Heart left ventricle (tissue), 16 donors: ENCODE results near the gene COL15A1. TPM values are rescaled to one million over a fixed set of nuclear protein-coding genes. Genes with fewer than 3 reads are reported as not detected.

ENCODE experiments used
- ATAC-seq, 4 donors: fragments of 200-7000 bp; cut with Tn5 transposase; one replicate each; pipeline ENCODE4 v1.9.1; 2020 to 2022; ENCODE audit warnings: moderate library complexity in 4 of 4, mild to moderate bottlenecking in 3 of 4, moderate number of reproducible peaks in 1 of 4
- DNase-seq, 5 donors: peaks; one replicate each; pipeline ENCODE4 v3.0.0-alpha.2; 2020
- H3K27ac ChIP-seq, 12 donors: fragments of 200-600 bp; sonication (generic) in 4 of 12; one replicate each; pipeline versions ENCODE4 v1.5.0 to v1.8.0; 2016 to 2022; ENCODE audit warnings: mild to moderate bottlenecking in 2 of 12
- H3K27me3 ChIP-seq, 9 donors: fragments of 200-600 bp; sonication (generic) in 2 of 9; one replicate each; pipeline versions ENCODE4 v1.5.1 to v1.8.0; 2016 to 2022; ENCODE audit warnings: mild to moderate bottlenecking in 3 of 9
- H3K36me3 ChIP-seq, 9 donors: fragments of 200-600 bp; sonication (generic) in 2 of 9; one replicate each; pipeline versions ENCODE4 v1.5.0 to v1.8.0; 2018 to 2022; ENCODE audit warnings: mild to moderate bottlenecking in 2 of 9
- H3K4me1 ChIP-seq, 12 donors: fragments of 200-600 bp; sonication (generic) in 4 of 12; one replicate each; pipeline versions ENCODE4 v1.5.0 to v1.8.0; 2016 to 2022; ENCODE audit warnings: mild to moderate bottlenecking in 3 of 12
- H3K4me3 ChIP-seq, 12 donors: fragments of 200-600 bp; sonication (generic) in 4 of 12; one replicate each; pipeline versions ENCODE4 v1.5.0 to v1.8.0; 2017 to 2022; ENCODE audit warnings: mild to moderate bottlenecking in 9 of 12, moderate library complexity in 4 of 12
- H3K9me3 ChIP-seq, 12 donors: fragments of 200-600 bp; sonication (generic) in 4 of 12; one replicate each; pipeline versions ENCODE4 v1.5.0 to v1.8.0; 2016 to 2022; ENCODE audit warnings: mild to moderate bottlenecking in 1 of 12
- POLR2A ChIP-seq, 2 donors: fragments of 450-650 bp; IDR thresholded peaks; one replicate each; pipeline ENCODE4 v1.6.1; 2017; ENCODE audit warnings: antibody characterized with exemption in 2 of 2, mild to moderate bottlenecking in 2 of 2, moderate library complexity in 2 of 2
- WGBS, 4 donors: extraction: QIAGEN DNeasy Blood & Tissue Kit in 2 of 4; methylation state at CpG; one replicate each; pipeline versions ENCODE4 v1.1.5 to v1.1.7; 2013 to 2018; 5-methylcytosine and 5-hydroxymethylcytosine counted together
- intact Hi-C, 10 donors: fragments of 100-400 bp; cut with DNase I; formaldehyde crosslinking; loops; one replicate each; pipeline versions ENCODE4 v1.11.1 to v1.14.2; 2022
- polyA plus RNA-seq, 2 donors: library from polyadenylated mRNA; stranded (reverse); fragments of 200-250 nt; gene quantifications; one replicate each; pipeline ENCODE4 v1.2.3, GENCODE V29; 2013
- total RNA-seq, 9 donors: library from RNA; depleted of rRNA in 2 of 9; stranded (reverse); fragments of >200 nt in 2 of 9; fragmentation: NEBNext Ultra II Directional in 3 of 9; extraction: Animal tissue kit (Norgen Biotek cat#: 25700) in 3 of 9; gene quantifications; one replicate each; pipeline versions ENCODE4 v1.1.0 to v1.2.4, GENCODE V29; 2016 to 2023
- TF ChIP-seq, protein P1 (sequence below), 12 donors: fragments of 200-600 bp; sonication (generic) in 4 of 12; IDR thresholded peaks; one replicate each; pipeline versions ENCODE4 v1.5.0 to v1.8.0; 2018 to 2022; ENCODE audit warnings: antibody characterized with exemption in 12 of 12, mild to moderate bottlenecking in 5 of 12
- donor health status: ischemic (EF 13 %, LVEDD 7.1; RV severe dilation, severe dysfunction).
- donor health status: healthy with polysubstance abuse.
- donor health status: DM: no; HTN: yes; CAD: no.
- donor health status: DM: no; HTN: no; CAD: no.
- donor health status: ischemic (EF 25% LVEDD 6.9; RV normal size, moderate dysfunction).
- donor health status: ischemic (EF 25% LVEDD 5.7; RV mildly dilated, moderate dysfunction).
- donor health status: healthy.
- donor health status: DM: yes; HTN: yes; CAD: no.
- donor health status: ischemic (EF 35%, LVEDD 5.7; RV mildly dilated, moderate dysfunction).
- donor health status: nonischemic (EF 11% LVEDD 7.7; RV severe dilation, severe dysfunction).
- donor health status: DM: yes; HTN: yes; CAD: no.
- donor health status: PGD.
- donor health status: ischemic (EF 29% LVEDD 5.4; RV normal size, mild dysfunction).
- donor health status: nonischemic (EF 23%, LVEDD 6.1; RV moderate dilation, normal function).

COL15A1 gene
- total and polyA plus RNA-seq, 11 donors, result 12.4 to 81.0 (median 38.8) TPM

DNA sequence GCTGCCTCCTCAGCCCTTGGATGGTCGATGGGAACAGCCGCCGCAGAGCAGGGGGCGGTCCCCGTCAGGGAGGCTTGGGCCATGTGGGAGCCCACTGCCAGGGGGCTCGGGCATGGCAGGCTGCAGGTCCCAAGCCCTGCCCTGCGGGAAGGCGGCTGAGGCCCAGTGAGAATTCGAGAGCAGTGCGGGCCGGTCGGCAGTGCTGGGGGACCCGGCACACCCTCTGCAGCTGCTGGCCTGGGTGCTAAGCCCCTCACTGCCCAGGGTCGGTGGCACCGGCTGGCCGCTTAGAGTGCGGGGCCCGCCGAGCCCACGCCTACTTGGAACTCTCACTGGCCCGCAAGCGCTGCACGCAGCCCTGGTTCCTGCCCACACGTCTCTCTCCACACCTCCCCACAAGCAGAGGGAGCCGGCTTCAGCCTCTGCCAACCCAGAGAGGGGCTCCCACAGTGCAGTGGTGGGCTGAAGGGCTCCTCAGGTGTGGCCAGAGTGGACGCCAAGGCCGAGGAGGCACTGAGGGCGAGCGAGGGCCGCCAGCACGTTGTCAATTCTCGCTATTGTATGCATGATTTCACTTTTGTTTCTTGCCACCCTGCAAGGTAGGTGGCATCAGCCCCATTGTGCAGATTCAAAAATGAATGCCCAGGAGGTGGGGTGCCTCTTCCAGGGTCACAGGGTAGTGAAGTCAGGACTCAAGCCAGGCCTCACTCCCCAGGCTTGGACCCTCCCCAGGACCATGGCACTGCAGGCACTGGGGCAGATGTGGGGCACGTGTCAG lies 48.6 kb downstream of the COL15A1 start:
- WGBS, 4 donors, result 93 to 98% (median 94%) methylated on average over 14 to 33 of the region's 33 CpGs
- intact Hi-C loops, result loop anchor here in 1 of 10 donors (10.0 kb wide), 1 partner anchor 123 kb away; no protein-coding TSS in a partner anchor
- Histone ChIP-seq H3K36me3 (peaks cover 0 to 46% (median 8%) of the 10 kb centered on the region in 9 donors), H3K9me3 (no peaks in the 10 kb centered on the region), H3K4me1 (peaks cover 7 to 86% (median 58%) of the 10 kb centered on the region in 12 donors), H3K4me3 (no peak overlapping the region), H3K27me3 (no peaks in the 10 kb centered on the region), H3K27ac (peak overlapping the region in 1 of 12 donors; percentile 22)
- no peak for ATAC-seq
- TF ChIP-seq, protein P1, sequence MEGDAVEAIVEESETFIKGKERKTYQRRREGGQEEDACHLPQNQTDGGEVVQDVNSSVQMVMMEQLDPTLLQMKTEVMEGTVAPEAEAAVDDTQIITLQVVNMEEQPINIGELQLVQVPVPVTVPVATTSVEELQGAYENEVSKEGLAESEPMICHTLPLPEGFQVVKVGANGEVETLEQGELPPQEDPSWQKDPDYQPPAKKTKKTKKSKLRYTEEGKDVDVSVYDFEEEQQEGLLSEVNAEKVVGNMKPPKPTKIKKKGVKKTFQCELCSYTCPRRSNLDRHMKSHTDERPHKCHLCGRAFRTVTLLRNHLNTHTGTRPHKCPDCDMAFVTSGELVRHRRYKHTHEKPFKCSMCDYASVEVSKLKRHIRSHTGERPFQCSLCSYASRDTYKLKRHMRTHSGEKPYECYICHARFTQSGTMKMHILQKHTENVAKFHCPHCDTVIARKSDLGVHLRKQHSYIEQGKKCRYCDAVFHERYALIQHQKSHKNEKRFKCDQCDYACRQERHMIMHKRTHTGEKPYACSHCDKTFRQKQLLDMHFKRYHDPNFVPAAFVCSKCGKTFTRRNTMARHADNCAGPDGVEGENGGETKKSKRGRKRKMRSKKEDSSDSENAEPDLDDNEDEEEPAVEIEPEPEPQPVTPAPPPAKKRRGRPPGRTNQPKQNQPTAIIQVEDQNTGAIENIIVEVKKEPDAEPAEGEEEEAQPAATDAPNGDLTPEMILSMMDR (IDR thresholded peaks at IDR 0.05), result no peak
- no peak for TF ChIP-seq POLR2A (IDR thresholded peaks at IDR 0.05)
- DNase-seq, result peak in 1 of 5 donors; percentile 18

DNA sequence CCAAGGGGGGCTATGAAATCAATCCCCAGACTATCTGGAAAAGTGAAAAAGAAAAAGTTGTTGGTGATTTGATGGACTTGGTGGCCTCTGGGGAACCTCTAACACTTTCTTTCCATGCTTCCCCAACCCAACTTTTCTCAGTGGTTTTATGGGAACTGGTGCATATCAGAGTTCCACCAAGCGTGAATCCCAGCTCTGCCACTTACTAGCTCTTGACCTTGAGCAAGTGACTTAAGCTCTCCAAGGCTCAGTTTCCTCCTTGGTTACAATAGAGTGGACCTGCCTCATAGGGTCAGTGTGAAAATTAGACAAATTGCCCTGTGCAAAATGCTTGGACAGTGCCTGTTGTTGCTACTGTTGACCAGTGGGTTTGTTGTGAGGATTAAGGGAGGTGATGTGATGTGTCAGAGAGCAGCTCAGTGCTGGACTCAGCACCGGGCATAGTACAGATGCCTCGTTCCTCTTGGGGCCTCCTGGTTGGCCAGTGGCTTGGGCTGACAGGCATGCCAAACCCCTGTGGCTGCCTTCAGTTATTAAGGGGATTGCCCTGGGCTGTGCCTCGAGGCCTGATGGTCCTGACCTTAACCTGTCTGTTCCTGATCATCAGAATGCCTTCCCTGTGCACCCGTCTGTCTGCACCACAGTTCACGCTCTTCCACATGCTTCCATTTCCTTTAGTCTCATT lies 49.3 kb downstream of the COL15A1 start:
- H3K4me3 ChIP-seq, result no peak overlapping the region
- H3K27ac ChIP-seq, result peak overlapping the region in 6 of 12 donors; percentile 13 to 44 (median 32)
- peaks cover 0 to 47% (median 8%) of the 10 kb centered on the region in 9 donors for H3K36me3 ChIP-seq
- no peaks in the 10 kb centered on the region for H3K27me3 ChIP-seq
- ATAC-seq (no peak), DNase-seq (peak in 1 of 5 donors; percentile 19)
- WGBS, 4 donors, result 70 to 75% (median 73%) methylated on average over 6 of the region's 6 CpGs
- H3K4me1 ChIP-seq, result peaks cover 4 to 86% (median 57%) of the 10 kb centered on the region in 12 donors
- TF ChIP-seq, protein P1 (IDR thresholded peaks at IDR 0.05), result no peak
- no peak for TF ChIP-seq POLR2A (IDR thresholded peaks at IDR 0.05)
- no peaks in the 10 kb centered on the region for H3K9me3 ChIP-seq
- intact Hi-C loops, result loop anchor here in 1 of 10 donors (10.0 kb wide), 1 partner anchor 122 kb away; no protein-coding TSS in a partner anchor

DNA sequence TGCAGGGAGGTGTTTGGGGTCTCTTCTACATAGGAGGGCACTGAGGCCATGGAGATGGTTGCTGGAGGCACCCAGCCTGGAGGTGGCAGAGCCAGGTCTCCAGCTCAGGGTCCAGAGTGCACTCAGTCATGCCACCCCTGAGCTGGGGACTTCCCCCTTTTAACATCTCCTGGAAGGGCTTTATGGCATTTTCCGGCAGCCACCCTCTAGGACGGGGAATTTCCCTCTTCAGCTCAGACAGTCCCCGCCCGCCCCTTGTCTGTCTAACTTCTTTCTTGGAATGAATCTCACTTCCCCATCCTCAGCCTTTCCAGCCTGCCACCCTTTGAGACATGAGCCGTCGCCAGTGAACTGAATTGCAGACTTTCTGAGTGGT lies 49.9 kb downstream of the COL15A1 start:
- peak in 4 of 5 donors; percentile 50 to 70 (median 60) for DNase-seq
- TF ChIP-seq POLR2A (IDR thresholded peaks at IDR 0.05), result no peak
- TF ChIP-seq, protein P1 (IDR thresholded peaks at IDR 0.05), result no peak
- 45 to 62% (median 53%) methylated on average over 6 of the region's 6 CpGs for WGBS, 4 donors
- ATAC-seq, result peak in 3 of 4 donors; percentile 3 to 16 (median 5)
- Histone ChIP-seq H3K9me3 (no peaks in the 10 kb centered on the region), H3K27ac (peak overlapping the region in 7 of 12 donors; percentile 13 to 44 (median 33)), H3K27me3 (no peaks in the 10 kb centered on the region), H3K4me1 (peaks cover 4 to 86% (median 57%) of the 10 kb centered on the region in 12 donors), H3K4me3 (no peak overlapping the region), H3K36me3 (peaks cover 0 to 42% (median 8%) of the 10 kb centered on the region in 9 donors)
- intact Hi-C loops, result loop anchor here in 1 of 10 donors (10.0 kb wide), 1 partner anchor 121 kb away; no protein-coding TSS in a partner anchor
